ENCODE data around the gene SSPN.

- no peak for TF ChIP-seq EZH2 (IDR thresholded peaks at IDR 0.05)
- no peak for TF ChIP-seq CTCF (IDR thresholded peaks at IDR 0.05)
These were observed 42.8 kb upstream of the SSPN start for GRCh38 chr12:26152507-26153102.
